ENCODE data around the gene CKAP5.

Gene CKAP5

GRCh38 chr11:46868912-46869311, 22.8 kb upstream of the CKAP5 start:
- H3K4me1 Mint-ChIP-seq (ENCODE audit: low read depth): no peaks in the 10 kb centered on the region
- peaks cover 2% of the 10 kb centered on the region for H3K27me3 Mint-ChIP-seq
- no peaks in the 10 kb centered on the region for H3K9me3 Mint-ChIP-seq (ENCODE audit: low read depth)
- no peak overlapping the region for H3K27ac Mint-ChIP-seq
- no peak overlapping the region for H3K4me3 Mint-ChIP-seq
- no peaks in the 10 kb centered on the region for H3K36me3 Mint-ChIP-seq

- Mint-ChIP-seq H3K4me1 (ENCODE audit: low read depth) (no peaks in the 10 kb centered on the region), H3K27me3 (peaks cover 5% of the 10 kb centered on the region), H3K27ac (no peak overlapping the region), H3K9me3 (ENCODE audit: low read depth) (no peaks in the 10 kb centered on the region), H3K4me3 (no peak overlapping the region), H3K36me3 (no peaks in the 10 kb centered on the region)
Measured at GRCh38 chr11:46865340-46865739, 19.3 kb upstream of the CKAP5 start.

- H3K27me3 Mint-ChIP-seq: peaks cover 4% of the 10 kb centered on the region
Measured at GRCh38 chr11:46860218-46860617, 14.1 kb upstream of the CKAP5 start.

GRCh38 chr11:46858920-46859546, 13.0 kb upstream of the CKAP5 start:
- Mint-ChIP-seq H3K27me3 (peaks cover 4% of the 10 kb centered on the region), H3K9me3 (ENCODE audit: low read depth) (no peaks in the 10 kb centered on the region), H3K4me1 (ENCODE audit: low read depth) (no peaks in the 10 kb centered on the region), H3K4me3 (no peak overlapping the region), H3K27ac (no peak overlapping the region), H3K36me3 (no peaks in the 10 kb centered on the region)

More at GRCh38 chr11:46860218-46860617, 14.1 kb upstream of the CKAP5 start:
- Mint-ChIP-seq H3K27ac (no peak overlapping the region), H3K9me3 (ENCODE audit: low read depth) (no peaks in the 10 kb centered on the region), H3K36me3 (no peaks in the 10 kb centered on the region), H3K4me3 (no peak overlapping the region), H3K4me1 (ENCODE audit: low read depth) (no peaks in the 10 kb centered on the region)

- Mint-ChIP-seq H3K9me3 (ENCODE audit: low read depth) (no peaks in the 10 kb centered on the region), H3K27me3 (peaks cover 4% of the 10 kb centered on the region), H3K36me3 (no peaks in the 10 kb centered on the region), H3K4me1 (ENCODE audit: low read depth) (no peaks in the 10 kb centered on the region), H3K27ac (no peak overlapping the region), H3K4me3 (no peak overlapping the region)
Measured at GRCh38 chr11:46857666-46858065, 11.6 kb upstream of the CKAP5 start.

GRCh38 chr11:46856605-46857343, 10.7 kb upstream of the CKAP5 start:
- Mint-ChIP-seq H3K4me3 (no peak overlapping the region), H3K4me1 (ENCODE audit: low read depth) (no peaks in the 10 kb centered on the region), H3K27me3 (peaks cover 4% of the 10 kb centered on the region), H3K36me3 (no peaks in the 10 kb centered on the region), H3K9me3 (ENCODE audit: low read depth) (no peaks in the 10 kb centered on the region), H3K27ac (no peak overlapping the region)

GRCh38 chr11:46855863-46856262, 9.8 kb upstream of the CKAP5 start:
- Mint-ChIP-seq H3K27me3 (peaks cover 4% of the 10 kb centered on the region), H3K9me3 (ENCODE audit: low read depth) (no peaks in the 10 kb centered on the region), H3K4me3 (no peak overlapping the region), H3K27ac (no peak overlapping the region), H3K4me1 (ENCODE audit: low read depth) (no peaks in the 10 kb centered on the region), H3K36me3 (no peaks in the 10 kb centered on the region)

GRCh38 chr11:46855167-46855566, 9.1 kb upstream of the CKAP5 start:
- no peaks in the 10 kb centered on the region for H3K9me3 Mint-ChIP-seq (ENCODE audit: low read depth)
- no peaks in the 10 kb centered on the region for H3K4me1 Mint-ChIP-seq (ENCODE audit: low read depth)
- H3K27ac Mint-ChIP-seq: no peak overlapping the region
- peaks cover 1% of the 10 kb centered on the region for H3K27me3 Mint-ChIP-seq
- no peak overlapping the region for H3K4me3 Mint-ChIP-seq
- no peaks in the 10 kb centered on the region for H3K36me3 Mint-ChIP-seq

- no peak overlapping the region for H3K27ac Mint-ChIP-seq
- no peaks in the 10 kb centered on the region for H3K27me3 Mint-ChIP-seq
- no peak overlapping the region for H3K4me3 Mint-ChIP-seq
- H3K9me3 Mint-ChIP-seq (ENCODE audit: low read depth): no peaks in the 10 kb centered on the region
- H3K4me1 Mint-ChIP-seq (ENCODE audit: low read depth): peaks cover 2% of the 10 kb centered on the region
- H3K36me3 Mint-ChIP-seq: no peaks in the 10 kb centered on the region
Measured at GRCh38 chr11:46850829-46851380, 4.8 kb upstream of the CKAP5 start.

- Mint-ChIP-seq H3K36me3 (no peaks in the 10 kb centered on the region), H3K4me3 (no peak overlapping the region), H3K27me3 (no peaks in the 10 kb centered on the region), H3K4me1 (ENCODE audit: low read depth) (peaks cover 10% of the 10 kb centered on the region), H3K9me3 (ENCODE audit: low read depth) (no peaks in the 10 kb centered on the region), H3K27ac (no peak overlapping the region)
Measured at GRCh38 chr11:46849631-46850030, 3.6 kb upstream of the CKAP5 start.

GRCh38 chr11:46846510-46846830, 390 bp upstream of the CKAP5 start:
- H3K4me1 Mint-ChIP-seq (ENCODE audit: low read depth): peaks cover 32% of the 10 kb centered on the region

GRCh38 chr11:46845440-46845739, 690 bp downstream of the CKAP5 start:
- no peaks in the 10 kb centered on the region for H3K27me3 Mint-ChIP-seq
- peak overlapping the region; percentile 85 for H3K27ac Mint-ChIP-seq
- H3K4me1 Mint-ChIP-seq (ENCODE audit: low read depth): peaks cover 35% of the 10 kb centered on the region
- no peaks in the 10 kb centered on the region for H3K9me3 Mint-ChIP-seq (ENCODE audit: low read depth)
- H3K36me3 Mint-ChIP-seq: no peaks in the 10 kb centered on the region
- H3K4me3 Mint-ChIP-seq: peak overlapping the region; percentile 94

More at GRCh38 chr11:46846510-46846830, 390 bp upstream of the CKAP5 start:
- Mint-ChIP-seq H3K27ac (peak overlapping the region; percentile 93), H3K36me3 (no peaks in the 10 kb centered on the region), H3K27me3 (no peaks in the 10 kb centered on the region), H3K9me3 (ENCODE audit: low read depth) (no peaks in the 10 kb centered on the region), H3K4me3 (peak overlapping the region; percentile 95)

GRCh38 chr11:46840116-46840515, 6.0 kb downstream of the CKAP5 start:
- H3K27me3 Mint-ChIP-seq: no peaks in the 10 kb centered on the region
- no peaks in the 10 kb centered on the region for H3K9me3 Mint-ChIP-seq (ENCODE audit: low read depth)
- no peak overlapping the region for H3K4me3 Mint-ChIP-seq
- H3K4me1 Mint-ChIP-seq (ENCODE audit: low read depth): peaks cover 56% of the 10 kb centered on the region
- H3K36me3 Mint-ChIP-seq: no peaks in the 10 kb centered on the region
- H3K27ac Mint-ChIP-seq: no peak overlapping the region

- no peaks in the 10 kb centered on the region for H3K36me3 Mint-ChIP-seq
- peaks cover 47% of the 10 kb centered on the region for H3K4me1 Mint-ChIP-seq (ENCODE audit: low read depth)
- H3K9me3 Mint-ChIP-seq (ENCODE audit: low read depth): no peaks in the 10 kb centered on the region
- no peaks in the 10 kb centered on the region for H3K27me3 Mint-ChIP-seq
- no peak overlapping the region for H3K27ac Mint-ChIP-seq
- no peak overlapping the region for H3K4me3 Mint-ChIP-seq
Measured at GRCh38 chr11:46838501-46838900, 7.6 kb downstream of the CKAP5 start.

- H3K4me3 Mint-ChIP-seq: no peak overlapping the region
- H3K27ac Mint-ChIP-seq: no peak overlapping the region
- no peaks in the 10 kb centered on the region for H3K36me3 Mint-ChIP-seq
- H3K9me3 Mint-ChIP-seq (ENCODE audit: low read depth): no peaks in the 10 kb centered on the region
- H3K4me1 Mint-ChIP-seq (ENCODE audit: low read depth): peaks cover 44% of the 10 kb centered on the region
- no peaks in the 10 kb centered on the region for H3K27me3 Mint-ChIP-seq
Measured at GRCh38 chr11:46837860-46838259, 8.2 kb downstream of the CKAP5 start.

GRCh38 chr11:46836870-46837269, 9.2 kb downstream of the CKAP5 start:
- Mint-ChIP-seq H3K36me3 (no peaks in the 10 kb centered on the region), H3K4me1 (ENCODE audit: low read depth) (peaks cover 43% of the 10 kb centered on the region), H3K9me3 (ENCODE audit: low read depth) (no peaks in the 10 kb centered on the region), H3K4me3 (no peak overlapping the region), H3K27me3 (no peaks in the 10 kb centered on the region), H3K27ac (no peak overlapping the region)
